ENCODE results near the gene PLSCR2. TPM values are rescaled to one million over a fixed set of nuclear protein-coding genes. Genes with fewer than 3 reads are reported as not detected.
A peak's percentile ranks its signal among the peaks of the same experiment; 100 is the strongest.
"Not testable (repeated sequence)": the region's sequence is repeated elsewhere in the genome, so short reads cannot be mapped to it uniquely, and the experiment has no call there.

The PLSCR2 gene
- total RNA-seq: 2.6 TPM

- peak; percentile 83 for DNase-seq (ENCODE audit: low spot score)
Measured at GRCh38 chr3:146469150-146470017, at the start of gene PLSCR2. Gene PLSCR2, minus strand, starts transcription at chr3:146469561. Its CDS starts 9,657 bp downstream, at chr3:146459904.

- no peak for DNase-seq (ENCODE audit: low spot score)
Measured at GRCh38 chr3:146517684-146518435, 48.5 kb upstream of the PLSCR2 start.

GRCh38 chr3:146513386-146514051, 44.2 kb upstream of the PLSCR2 start:
- DNase-seq (ENCODE audit: low spot score): no peak

GRCh38 chr3:146511402-146512134, 42.2 kb upstream of the PLSCR2 start:
- no peak for DNase-seq (ENCODE audit: low spot score)

GRCh38 chr3:146507331-146508120, 38.2 kb upstream of the PLSCR2 start:
- DNase-seq (ENCODE audit: low spot score): no peak

GRCh38 chr3:146505516-146505915, 36.2 kb upstream of the PLSCR2 start:
- no peak for DNase-seq (ENCODE audit: low spot score)

- DNase-seq (ENCODE audit: low spot score): no peak
Measured at GRCh38 chr3:146504498-146505197, 35.3 kb upstream of the PLSCR2 start.

- no peak for DNase-seq (ENCODE audit: low spot score)
Measured at GRCh38 chr3:146503461-146504202, 34.3 kb upstream of the PLSCR2 start.

- no peak for DNase-seq (ENCODE audit: low spot score)
Measured at GRCh38 chr3:146502887-146503460, 33.6 kb upstream of the PLSCR2 start.

- DNase-seq (ENCODE audit: low spot score): no peak
Measured at GRCh38 chr3:146501752-146502151, 32.4 kb upstream of the PLSCR2 start.

- no peak for DNase-seq (ENCODE audit: low spot score)
Measured at GRCh38 chr3:146499701-146500100, 30.3 kb upstream of the PLSCR2 start.

- no peak for DNase-seq (ENCODE audit: low spot score)
Measured at GRCh38 chr3:146498002-146498736, 28.8 kb upstream of the PLSCR2 start.

GRCh38 chr3:146497145-146497843, 27.9 kb upstream of the PLSCR2 start:
- not testable (repeated sequence) for DNase-seq (ENCODE audit: low spot score)

- DNase-seq (ENCODE audit: low spot score): no peak
Measured at GRCh38 chr3:146496726-146497125, 27.4 kb upstream of the PLSCR2 start.

- DNase-seq (ENCODE audit: low spot score): no peak
Measured at GRCh38 chr3:146496251-146496650, 26.9 kb upstream of the PLSCR2 start.

- DNase-seq (ENCODE audit: low spot score): no peak
Measured at GRCh38 chr3:146493761-146494160, 24.4 kb upstream of the PLSCR2 start.

- DNase-seq (ENCODE audit: low spot score): no peak
Measured at GRCh38 chr3:146493221-146493620, 23.9 kb upstream of the PLSCR2 start.

- no peak for DNase-seq (ENCODE audit: low spot score)
Measured at GRCh38 chr3:146491303-146491702, 21.9 kb upstream of the PLSCR2 start.
